ENCODE data around the gene DHX35. TPM values are rescaled to one million over a fixed set of nuclear protein-coding genes. Genes with fewer than 3 reads are reported as not detected.

The DHX35 gene
- total and polyA plus RNA-seq, 10 of the 15 experiments (the other 5 are each of a cell fraction or from before 2014, with no cell fraction given): 4.3 to 21.6 (median 14.9) TPM

DNA sequence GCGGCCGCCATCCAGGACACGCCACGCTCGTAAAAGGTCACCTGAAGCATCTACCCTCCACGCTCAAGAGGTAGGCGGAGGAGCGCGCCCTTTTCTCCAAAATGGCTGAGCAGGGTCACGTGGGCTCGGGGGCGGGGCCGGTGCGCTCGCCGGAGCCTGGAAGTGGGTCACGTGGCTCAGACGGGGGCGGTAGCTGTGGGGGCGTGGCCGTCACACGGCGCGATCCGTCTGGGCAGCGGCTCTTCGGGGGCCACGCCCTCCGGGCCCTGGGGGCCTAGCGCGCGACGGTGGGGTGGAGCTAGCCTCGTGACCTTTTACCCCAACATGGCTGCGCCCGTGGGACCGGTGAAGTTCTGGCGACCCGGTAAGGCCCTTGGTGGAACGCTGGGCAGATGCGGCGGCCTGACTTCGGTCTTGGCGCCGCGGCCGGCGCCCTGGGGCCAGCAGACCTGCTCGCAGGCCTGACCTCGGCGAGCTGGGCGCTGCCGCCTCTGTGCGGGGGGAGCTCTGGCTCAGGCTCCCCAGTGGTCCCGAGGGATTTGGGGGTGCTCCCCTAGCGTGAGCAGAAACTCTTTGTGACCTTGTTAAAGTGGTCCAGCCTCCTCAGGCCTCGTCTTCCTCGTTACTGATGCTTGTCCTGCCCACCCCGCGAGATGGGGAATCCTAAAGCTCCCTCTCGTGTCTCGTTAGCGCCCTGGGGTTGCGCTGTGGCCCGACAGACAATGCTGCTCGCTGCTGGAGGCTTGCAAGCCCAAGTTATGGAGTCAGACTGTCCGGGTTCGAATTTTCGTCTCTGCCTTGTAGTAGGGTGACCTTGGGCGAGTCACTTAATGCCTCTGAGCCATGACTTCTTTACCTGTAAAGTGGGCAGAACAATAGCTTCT lies at the start of gene DHX35 (continued):
- TF ChIP-seq RUNX3 (IDR thresholded peaks at IDR 0.05; ENCODE audit: low read length): 0 out of 2 replicates have a peak, but pooled peaks have one; percentile 30
- TF ChIP-seq, protein P1, sequence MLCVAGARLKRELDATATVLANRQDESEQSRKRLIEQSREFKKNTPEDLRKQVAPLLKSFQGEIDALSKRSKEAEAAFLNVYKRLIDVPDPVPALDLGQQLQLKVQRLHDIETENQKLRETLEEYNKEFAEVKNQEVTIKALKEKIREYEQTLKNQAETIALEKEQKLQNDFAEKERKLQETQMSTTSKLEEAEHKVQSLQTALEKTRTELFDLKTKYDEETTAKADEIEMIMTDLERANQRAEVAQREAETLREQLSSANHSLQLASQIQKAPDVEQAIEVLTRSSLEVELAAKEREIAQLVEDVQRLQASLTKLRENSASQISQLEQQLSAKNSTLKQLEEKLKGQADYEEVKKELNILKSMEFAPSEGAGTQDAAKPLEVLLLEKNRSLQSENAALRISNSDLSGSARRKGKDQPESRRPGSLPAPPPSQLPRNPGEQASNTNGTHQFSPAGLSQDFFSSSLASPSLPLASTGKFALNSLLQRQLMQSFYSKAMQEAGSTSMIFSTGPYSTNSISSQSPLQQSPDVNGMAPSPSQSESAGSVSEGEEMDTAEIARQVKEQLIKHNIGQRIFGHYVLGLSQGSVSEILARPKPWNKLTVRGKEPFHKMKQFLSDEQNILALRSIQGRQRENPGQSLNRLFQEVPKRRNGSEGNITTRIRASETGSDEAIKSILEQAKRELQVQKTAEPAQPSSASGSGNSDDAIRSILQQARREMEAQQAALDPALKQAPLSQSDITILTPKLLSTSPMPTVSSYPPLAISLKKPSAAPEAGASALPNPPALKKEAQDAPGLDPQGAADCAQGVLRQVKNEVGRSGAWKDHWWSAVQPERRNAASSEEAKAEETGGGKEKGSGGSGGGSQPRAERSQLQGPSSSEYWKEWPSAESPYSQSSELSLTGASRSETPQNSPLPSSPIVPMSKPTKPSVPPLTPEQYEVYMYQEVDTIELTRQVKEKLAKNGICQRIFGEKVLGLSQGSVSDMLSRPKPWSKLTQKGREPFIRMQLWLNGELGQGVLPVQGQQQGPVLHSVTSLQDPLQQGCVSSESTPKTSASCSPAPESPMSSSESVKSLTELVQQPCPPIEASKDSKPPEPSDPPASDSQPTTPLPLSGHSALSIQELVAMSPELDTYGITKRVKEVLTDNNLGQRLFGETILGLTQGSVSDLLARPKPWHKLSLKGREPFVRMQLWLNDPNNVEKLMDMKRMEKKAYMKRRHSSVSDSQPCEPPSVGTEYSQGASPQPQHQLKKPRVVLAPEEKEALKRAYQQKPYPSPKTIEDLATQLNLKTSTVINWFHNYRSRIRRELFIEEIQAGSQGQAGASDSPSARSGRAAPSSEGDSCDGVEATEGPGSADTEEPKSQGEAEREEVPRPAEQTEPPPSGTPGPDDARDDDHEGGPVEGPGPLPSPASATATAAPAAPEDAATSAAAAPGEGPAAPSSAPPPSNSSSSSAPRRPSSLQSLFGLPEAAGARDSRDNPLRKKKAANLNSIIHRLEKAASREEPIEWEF (IDR thresholded peaks at IDR 0.05; ENCODE audit: insufficient replicate concordance, low read depth, low read length): no peak
- TF ChIP-seq STAT1 (conservative IDR thresholded peaks at IDR 0.05): no peak
- TF ChIP-seq EP300 (IDR thresholded peaks at IDR 0.05; ENCODE audit: borderline replicate concordance in 1 of 2, control insufficient read depth in 1 of 2, low read depth in 2 of 2, low read length in 2 of 2): peak in 1 of 2 experiments; percentile 34; a peak in 1 of 4 replicates
- TF ChIP-seq JUNB (IDR thresholded peaks at IDR 0.05): no peak
- TF ChIP-seq BCL11A (IDR thresholded peaks at IDR 0.05; ENCODE audit: low read depth, low read length): no peak
- TF ChIP-seq NFXL1 (IDR thresholded peaks at IDR 0.05; ENCODE audit: borderline replicate concordance): no peak
- TF ChIP-seq ETV6 (conservative IDR thresholded peaks at IDR 0.05 in 1 of 2, IDR thresholded peaks at IDR 0.05 in 1 of 2; ENCODE audit: borderline replicate concordance in 1 of 2, low read depth in 1 of 2): no peak
- TF ChIP-seq FOXM1 (IDR thresholded peaks at IDR 0.05; ENCODE audit: low read depth, low read length): no peak
- no peak for TF ChIP-seq ZNF384 (IDR thresholded peaks at IDR 0.05; ENCODE audit: borderline replicate concordance, low read depth, low read length)
- no peak for TF ChIP-seq BMI1 (IDR thresholded peaks at IDR 0.05; ENCODE audit: borderline replicate concordance)
- TF ChIP-seq, protein P2, sequence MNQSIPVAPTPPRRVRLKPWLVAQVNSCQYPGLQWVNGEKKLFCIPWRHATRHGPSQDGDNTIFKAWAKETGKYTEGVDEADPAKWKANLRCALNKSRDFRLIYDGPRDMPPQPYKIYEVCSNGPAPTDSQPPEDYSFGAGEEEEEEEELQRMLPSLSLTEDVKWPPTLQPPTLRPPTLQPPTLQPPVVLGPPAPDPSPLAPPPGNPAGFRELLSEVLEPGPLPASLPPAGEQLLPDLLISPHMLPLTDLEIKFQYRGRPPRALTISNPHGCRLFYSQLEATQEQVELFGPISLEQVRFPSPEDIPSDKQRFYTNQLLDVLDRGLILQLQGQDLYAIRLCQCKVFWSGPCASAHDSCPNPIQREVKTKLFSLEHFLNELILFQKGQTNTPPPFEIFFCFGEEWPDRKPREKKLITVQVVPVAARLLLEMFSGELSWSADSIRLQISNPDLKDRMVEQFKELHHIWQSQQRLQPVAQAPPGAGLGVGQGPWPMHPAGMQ (IDR thresholded peaks at IDR 0.05; ENCODE audit: borderline replicate concordance): no peak
- no peak for TF ChIP-seq CBFB (IDR thresholded peaks at IDR 0.05; ENCODE audit: low read depth)
- 0 out of 2 replicates have a peak, but pooled peaks have one; percentile 14 for TF ChIP-seq IRF4 (IDR thresholded peaks at IDR 0.05; ENCODE audit: low read depth, low read length)
- peak; percentile 87 for TF ChIP-seq RELA (IDR thresholded peaks at IDR 0.05; ENCODE audit: borderline replicate concordance, partially characterized antibody)
- TF ChIP-seq, protein P3, sequence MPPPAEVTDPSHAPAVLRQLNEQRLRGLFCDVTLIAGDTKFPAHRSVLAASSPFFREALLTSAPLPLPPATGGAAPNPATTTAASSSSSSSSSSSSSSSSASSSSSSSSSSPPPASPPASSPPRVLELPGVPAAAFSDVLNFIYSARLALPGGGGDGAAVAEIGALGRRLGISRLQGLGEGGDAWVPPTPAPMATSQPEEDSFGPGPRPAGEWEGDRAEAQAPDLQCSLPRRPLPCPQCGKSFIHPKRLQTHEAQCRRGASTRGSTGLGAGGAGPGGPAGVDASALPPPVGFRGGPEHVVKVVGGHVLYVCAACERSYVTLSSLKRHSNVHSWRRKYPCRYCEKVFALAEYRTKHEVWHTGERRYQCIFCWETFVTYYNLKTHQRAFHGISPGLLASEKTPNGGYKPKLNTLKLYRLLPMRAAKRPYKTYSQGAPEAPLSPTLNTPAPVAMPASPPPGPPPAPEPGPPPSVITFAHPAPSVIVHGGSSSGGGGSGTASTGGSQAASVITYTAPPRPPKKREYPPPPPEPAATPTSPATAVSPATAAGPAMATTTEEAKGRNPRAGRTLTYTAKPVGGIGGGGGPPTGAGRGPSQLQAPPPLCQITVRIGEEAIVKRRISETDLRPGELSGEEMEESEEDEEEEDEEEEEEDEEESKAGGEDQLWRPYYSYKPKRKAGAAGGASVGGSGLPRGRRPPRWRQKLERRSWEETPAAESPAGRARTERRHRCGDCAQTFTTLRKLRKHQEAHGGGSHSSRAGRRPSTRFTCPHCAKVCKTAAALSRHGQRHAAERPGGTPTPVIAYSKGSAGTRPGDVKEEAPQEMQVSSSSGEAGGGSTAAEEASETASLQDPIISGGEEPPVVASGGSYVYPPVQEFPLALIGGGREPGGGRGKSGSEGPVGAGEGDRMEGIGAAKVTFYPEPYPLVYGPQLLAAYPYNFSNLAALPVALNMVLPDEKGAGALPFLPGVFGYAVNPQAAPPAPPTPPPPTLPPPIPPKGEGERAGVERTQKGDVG (CRISPR knock-in tag; IDR thresholded peaks at IDR 0.05): no peak
- TF ChIP-seq, protein P4, sequence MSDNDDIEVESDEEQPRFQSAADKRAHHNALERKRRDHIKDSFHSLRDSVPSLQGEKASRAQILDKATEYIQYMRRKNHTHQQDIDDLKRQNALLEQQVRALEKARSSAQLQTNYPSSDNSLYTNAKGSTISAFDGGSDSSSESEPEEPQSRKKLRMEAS (IDR thresholded peaks at IDR 0.05; ENCODE audit: low read depth, low read length): peak; percentile 98
- no peak for TF ChIP-seq PAX5 (IDR thresholded peaks at IDR 0.05; ENCODE audit: borderline replicate concordance, low read depth, low read length)
- no peak for TF ChIP-seq ATF7 (IDR thresholded peaks at IDR 0.05; ENCODE audit: low read depth)
